K562 (cell line): ENCODE results near the gene PLEKHN1. TPM values are rescaled to one million over a fixed set of nuclear protein-coding genes. Genes with fewer than 3 reads are reported as not detected.
A peak's percentile ranks its signal among the peaks of the same experiment; 100 is the strongest.

ENCODE experiments used
- ATF2 ChIP-seq: sonication (generic); formaldehyde crosslinking; IDR thresholded peaks from 2 replicates; pipeline ENCODE4 v1.8.1; 2022; ENCODE audit warnings: missing genetic modification reagents
- ATF7 ChIP-seq: fragments of 450-650 bp; IDR thresholded peaks from 2 replicates; pipeline ENCODE4 v1.7.1; 2014; ENCODE audit warnings: mild to moderate bottlenecking, moderate library complexity
- BRD9 ChIP-seq: fragments of 450-650 bp; IDR thresholded peaks from 2 replicates; pipeline ENCODE4 v1.6.1; 2018; ENCODE audit warnings: low read depth; ENCODE audit not compliant: partially characterized antibody
- COPS2 ChIP-seq: fragments of 450-650 bp; conservative IDR thresholded peaks from 2 replicates; pipeline ENCODE4 v1.6.1; 2016; ENCODE audit warnings: mild to moderate bottlenecking, moderate library complexity
- E2F8 ChIP-seq: fragments of 450-650 bp; IDR thresholded peaks from 2 replicates; pipeline ENCODE4 v1.7.1; 2018; ENCODE audit warnings: mild to moderate bottlenecking, low read depth; ENCODE audit not compliant: partially characterized antibody
- EGR1 ChIP-seq: fragments of 450-650 bp; conservative IDR thresholded peaks from 2 replicates; pipeline ENCODE4 v1.6.1; 2017; ENCODE audit warnings: mild to moderate bottlenecking
- LCOR ChIP-seq: sonication (generic); formaldehyde crosslinking; IDR thresholded peaks from 2 replicates; pipeline ENCODE4 v1.8.0; 2022; ENCODE audit warnings: mild to moderate bottlenecking, missing genetic modification reagents
- MYBL2 ChIP-seq, 2 experiments: fragments of 450-650 bp in 1 of 2; sonication (generic) in 1 of 2; formaldehyde crosslinking in 1 of 2; IDR thresholded peaks; 2 replicates each; pipeline versions ENCODE4 v1.6.1 to v1.8.1; 2017 to 2022; ENCODE audit warnings: borderline replicate concordance in 1 of 2, inconsistent platforms in 1 of 2, low read depth in 1 of 2, mild to moderate bottlenecking in 1 of 2, missing genetic modification reagents in 1 of 2, moderate library complexity in 1 of 2
- RBM22 ChIP-seq: fragments of 200-400 bp; formaldehyde crosslinking; IDR thresholded peaks from 2 replicates; pipeline ENCODE4 v1.6.1; 2018; ENCODE audit warnings: low read length, low read depth; ENCODE audit not compliant: poor library complexity, severe bottlenecking
- SMARCB1 ChIP-seq: IDR thresholded peaks from 2 replicates; pipeline ENCODE4 v1.6.1; 2011; ENCODE audit warnings: improper control_type of control experiment, low read depth; ENCODE audit not compliant: insufficient read length
- TAF15 ChIP-seq: fragments of 200-400 bp; formaldehyde crosslinking; IDR thresholded peaks from 2 replicates; pipeline ENCODE4 v1.6.1; 2017; ENCODE audit warnings: mild to moderate bottlenecking, low read depth, low read length, moderate library complexity
- ZBTB34 ChIP-seq: fragments of 250-450 bp; sonication (Bioruptor Pico); IDR thresholded peaks from 2 replicates; pipeline ENCODE4 v1.8.0; 2021; ENCODE audit warnings: mild to moderate bottlenecking, moderate library complexity
- ZNF12 ChIP-seq: sonication (generic); formaldehyde crosslinking; IDR thresholded peaks from 2 replicates; pipeline ENCODE4 v1.4.0; 2020; ENCODE audit warnings: mild to moderate bottlenecking, missing genetic modification reagents
- ZNF717 ChIP-seq: fragments of 250-450 bp; sonication (Bioruptor Pico); IDR thresholded peaks from 2 replicates; pipeline ENCODE4 v1.5.0; 2021
- polyA plus RNA-seq, 8 experiments: library from polyadenylated mRNA; depleted of rRNA in 4 of 8; stranded (reverse) in 5 of 8; unstranded in 3 of 8; fragments of >200 nt; fragmentation: Nextera tagmentation in 2 of 8; fragmentation: Illumina TruSeq in 1 of 8; extraction: Ambion mirVana in 2 of 8; extraction: Trizol in 1 of 8; gene quantifications; 2 replicates each; pipeline versions ENCODE4 v1.2.1 to v1.2.3, GENCODE V29; 2011 to 2014; ENCODE audit warnings: inconsistent platforms in 1 of 8, missing spikeins in 1 of 8
- total RNA-seq, 7 experiments: library from RNA; depleted of rRNA in 6 of 7; stranded (reverse); fragments of >200 nt in 6 of 7; fragmentation: Illumina TruSeq in 2 of 7; extraction: Trizol in 2 of 7; gene quantifications; 2 replicates each; pipeline versions ENCODE4 v1.2.1 to v1.2.3, GENCODE V29; 2011 to 2021; ENCODE audit warnings: low replicate concordance in 1 of 7
- TF ChIP-seq, protein P1 (sequence below), 3 experiments: fragments of 200-800 bp in 1 of 3; fragments of 250-450 bp in 1 of 3; fragments of 450-650 bp in 1 of 3; sonication (Bioruptor Pico) in 1 of 3; sonication (Bioruptor generic) in 1 of 3; formaldehyde crosslinking in 1 of 3; IDR thresholded peaks; 2 replicates each; pipeline versions ENCODE4 v1.6.1 to v1.8.0; 2016 to 2022; ENCODE audit warnings: mild to moderate bottlenecking in 2 of 3, missing genetic modification characterization in 2 of 3, missing compliant biosample characterization in 1 of 3, moderate library complexity in 1 of 3
- TF ChIP-seq, protein P2 (sequence below): sonication (generic); formaldehyde crosslinking; IDR thresholded peaks from 2 replicates; pipeline ENCODE4 v1.5.0; 2020; ENCODE audit warnings: missing genetic modification reagents

PLEKHN1 gene
- total and polyA plus RNA-seq, 9 of the 15 experiments (the other 6 are each of a cell fraction or from before 2014, with no cell fraction given), result 0.07 to 1.5 (median 0.13) TPM; not detected in 2

- no peak for TF ChIP-seq ZBTB34 (CRISPR knock-in tag)
- TF ChIP-seq COPS2, result no peak
- TF ChIP-seq E2F8, result no peak
- TF ChIP-seq ATF7, result peak; percentile 59; the same call in 1 of the 2 replicates
- TF ChIP-seq, protein P1, sequence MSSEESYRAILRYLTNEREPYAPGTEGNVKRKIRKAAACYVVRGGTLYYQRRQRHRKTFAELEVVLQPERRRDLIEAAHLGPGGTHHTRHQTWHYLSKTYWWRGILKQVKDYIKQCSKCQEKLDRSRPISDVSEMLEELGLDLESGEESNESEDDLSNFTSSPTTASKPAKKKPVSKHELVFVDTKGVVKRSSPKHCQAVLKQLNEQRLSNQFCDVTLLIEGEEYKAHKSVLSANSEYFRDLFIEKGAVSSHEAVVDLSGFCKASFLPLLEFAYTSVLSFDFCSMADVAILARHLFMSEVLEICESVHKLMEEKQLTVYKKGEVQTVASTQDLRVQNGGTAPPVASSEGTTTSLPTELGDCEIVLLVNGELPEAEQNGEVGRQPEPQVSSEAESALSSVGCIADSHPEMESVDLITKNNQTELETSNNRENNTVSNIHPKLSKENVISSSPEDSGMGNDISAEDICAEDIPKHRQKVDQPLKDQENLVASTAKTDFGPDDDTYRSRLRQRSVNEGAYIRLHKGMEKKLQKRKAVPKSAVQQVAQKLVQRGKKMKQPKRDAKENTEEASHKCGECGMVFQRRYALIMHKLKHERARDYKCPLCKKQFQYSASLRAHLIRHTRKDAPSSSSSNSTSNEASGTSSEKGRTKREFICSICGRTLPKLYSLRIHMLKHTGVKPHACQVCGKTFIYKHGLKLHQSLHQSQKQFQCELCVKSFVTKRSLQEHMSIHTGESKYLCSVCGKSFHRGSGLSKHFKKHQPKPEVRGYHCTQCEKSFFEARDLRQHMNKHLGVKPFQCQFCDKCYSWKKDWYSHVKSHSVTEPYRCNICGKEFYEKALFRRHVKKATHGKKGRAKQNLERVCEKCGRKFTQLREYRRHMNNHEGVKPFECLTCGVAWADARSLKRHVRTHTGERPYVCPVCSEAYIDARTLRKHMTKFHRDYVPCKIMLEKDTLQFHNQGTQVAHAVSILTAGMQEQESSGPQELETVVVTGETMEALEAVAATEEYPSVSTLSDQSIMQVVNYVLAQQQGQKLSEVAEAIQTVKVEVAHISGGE (CRISPR knock-in tag; IDR thresholded peaks at IDR 0.05), result no peak
- TF ChIP-seq TAF15, result no peak
- TF ChIP-seq ZNF12 (CRISPR knock-in tag), result no peak
- TF ChIP-seq EGR1, result peak; percentile 93
- peak; percentile 93 for TF ChIP-seq RBM22
- TF ChIP-seq SMARCB1, result no peak
- TF ChIP-seq BRD9, result no peak
- TF ChIP-seq LCOR (CRISPR knock-in tag), result 0 out of 2 replicates have a peak, but pooled peaks have one; percentile 21
- TF ChIP-seq, protein P2, sequence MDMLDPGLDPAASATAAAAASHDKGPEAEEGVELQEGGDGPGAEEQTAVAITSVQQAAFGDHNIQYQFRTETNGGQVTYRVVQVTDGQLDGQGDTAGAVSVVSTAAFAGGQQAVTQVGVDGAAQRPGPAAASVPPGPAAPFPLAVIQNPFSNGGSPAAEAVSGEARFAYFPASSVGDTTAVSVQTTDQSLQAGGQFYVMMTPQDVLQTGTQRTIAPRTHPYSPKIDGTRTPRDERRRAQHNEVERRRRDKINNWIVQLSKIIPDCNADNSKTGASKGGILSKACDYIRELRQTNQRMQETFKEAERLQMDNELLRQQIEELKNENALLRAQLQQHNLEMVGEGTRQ, result no peak
- TF ChIP-seq MYBL2 (IDR thresholded peaks at IDR 0.05; ENCODE audit: low read depth), result no peak
- TF ChIP-seq MYBL2 (CRISPR knock-in tag; IDR thresholded peaks at IDR 0.05; ENCODE audit: borderline replicate concordance), result no peak
- TF ChIP-seq ZNF717 (CRISPR knock-in tag), result no peak
- TF ChIP-seq ATF2, result no peak
Observed at GRCh38 chr1:921011-921837, 45.1 kb upstream of the PLEKHN1 start (continued).
